WTC11 (cell line): Measurements from ENCODE around the gene SEMA6B. TPM values are rescaled to one million over a fixed set of nuclear protein-coding genes. Genes with fewer than 3 reads are reported as not detected.

ENCODE experiments used
- ATAC-seq: fragments of 200-7000 bp; cut with Tn5 transposase; 2 replicates; pipeline ENCODE4 v1.10.0; 2021; ENCODE audit warnings: mild to moderate bottlenecking, moderate library complexity
- CTCF ChIA-PET: fragments of 300-600 bp; sonication (Branson Sonifier 250); formaldehyde crosslinking; loops from one replicate; lab custom pipeline; 2021; ENCODE audit warnings: antibody characterized with exemption; lab: Charles Lee
- POLR2A ChIA-PET: fragments of 350-600 bp; sonication (Branson Sonifier 250); formaldehyde crosslinking; loops from one replicate; lab custom pipeline; 2021; ENCODE audit warnings: antibody characterized with exemption; lab: Charles Lee
- DNase-seq: peaks from one replicate; pipeline ENCODE4 v3.0.0; 2021; ENCODE audit warnings: low spot score
- H3K27ac Mint-ChIP-seq: 2 replicates; pipeline ENCODE4 v1.8.0; 2021; ENCODE audit warnings: mixed read lengths
- H3K27me3 Mint-ChIP-seq: 2 replicates; pipeline ENCODE4 v1.8.0; 2021; ENCODE audit warnings: low read depth, mild to moderate bottlenecking, moderate library complexity, mixed read lengths
- H3K36me3 Mint-ChIP-seq: 2 replicates; pipeline ENCODE4 v1.8.0; 2021; ENCODE audit warnings: mixed read lengths
- H3K4me1 Mint-ChIP-seq: 2 replicates; pipeline ENCODE4 v1.8.0; 2022; ENCODE audit warnings: mixed read lengths
- H3K4me3 Mint-ChIP-seq: 2 replicates; pipeline ENCODE4 v1.8.0; 2021; ENCODE audit warnings: mild to moderate bottlenecking, moderate library complexity, mixed read lengths
- H3K9me3 Mint-ChIP-seq: 2 replicates; pipeline ENCODE4 v1.8.0; 2021; ENCODE audit warnings: mixed read lengths
- AR ChIP-seq: fragments of 250-450 bp; sonication (Bioruptor Pico); IDR thresholded peaks from 2 replicates; pipeline ENCODE4 v1.9.0; 2021; ENCODE audit warnings: mild to moderate bottlenecking
- CDX4 ChIP-seq: fragments of 250-450 bp; sonication (Bioruptor Pico); IDR thresholded peaks from 2 replicates; pipeline ENCODE4 v1.9.0; 2021; ENCODE audit warnings: moderate library complexity, mild to moderate bottlenecking, inconsistent platforms, borderline replicate concordance
- E2F1 ChIP-seq: sonication (generic); formaldehyde crosslinking; IDR thresholded peaks from 2 replicates; pipeline ENCODE4 v1.8.0; 2022; ENCODE audit warnings: mild to moderate bottlenecking, missing genetic modification reagents
- EMX1 ChIP-seq: fragments of 250-450 bp; sonication (Bioruptor Pico); IDR thresholded peaks from 2 replicates; pipeline ENCODE4 v1.8.0; 2021; ENCODE audit warnings: mild to moderate bottlenecking
- FOXP4 ChIP-seq: sonication (generic); formaldehyde crosslinking; IDR thresholded peaks from 2 replicates; pipeline ENCODE4 v1.8.0; 2022; ENCODE audit warnings: mild to moderate bottlenecking, missing genetic modification reagents
- GRHL2 ChIP-seq: fragments of 250-450 bp; sonication (Bioruptor Pico); IDR thresholded peaks from 2 replicates; pipeline ENCODE4 v1.8.0; 2022; ENCODE audit warnings: mild to moderate bottlenecking, moderate library complexity; ENCODE audit not compliant: insufficient replicate concordance, severe bottlenecking
- HMGXB4 ChIP-seq: sonication (generic); formaldehyde crosslinking; IDR thresholded peaks from 2 replicates; pipeline ENCODE4 v1.8.1; 2023; ENCODE audit warnings: mild to moderate bottlenecking, moderate library complexity, missing genetic modification reagents
- IRF1 ChIP-seq: sonication (generic); formaldehyde crosslinking; IDR thresholded peaks from 2 replicates; pipeline ENCODE4 v1.8.0; 2023; ENCODE audit warnings: missing genetic modification reagents
- JUN ChIP-seq: sonication (generic); formaldehyde crosslinking; IDR thresholded peaks from 2 replicates; pipeline ENCODE4 v1.8.0; 2023; ENCODE audit warnings: mild to moderate bottlenecking, missing genetic modification reagents
- KAT7 ChIP-seq: sonication (generic); formaldehyde crosslinking; IDR thresholded peaks from 2 replicates; pipeline ENCODE4 v1.8.1; 2023; ENCODE audit warnings: missing genetic modification reagents, mild to moderate bottlenecking, borderline replicate concordance
- MYBL2 ChIP-seq: sonication (generic); formaldehyde crosslinking; IDR thresholded peaks from 2 replicates; pipeline ENCODE4 v1.8.1; 2023; ENCODE audit warnings: mild to moderate bottlenecking, moderate library complexity, missing genetic modification reagents
- NFE2L1 ChIP-seq: sonication (generic); formaldehyde crosslinking; IDR thresholded peaks from 2 replicates; pipeline ENCODE4 v1.8.1; 2023; ENCODE audit warnings: missing genetic modification reagents
- NFYB ChIP-seq: sonication (generic); formaldehyde crosslinking; conservative IDR thresholded peaks from 2 replicates; pipeline ENCODE4 v1.8.0; 2022; ENCODE audit warnings: low read depth, missing genetic modification reagents
- NR3C1 ChIP-seq: sonication (generic); formaldehyde crosslinking; conservative IDR thresholded peaks from 2 replicates; pipeline ENCODE4 v1.8.1; 2023; ENCODE audit warnings: low read depth, mild to moderate bottlenecking, missing genetic modification reagents
- PRRX2 ChIP-seq: fragments of 250-450 bp; sonication (Bioruptor Pico); IDR thresholded peaks from 2 replicates; pipeline ENCODE4 v1.8.0; 2021; ENCODE audit warnings: mild to moderate bottlenecking
- RORB ChIP-seq: fragments of 250-450 bp; sonication (Bioruptor Pico); IDR thresholded peaks from 2 replicates; pipeline ENCODE4 v1.9.0; 2021; ENCODE audit warnings: mild to moderate bottlenecking
- ZMAT4 ChIP-seq: fragments of 250-450 bp; sonication (Bioruptor Pico); IDR thresholded peaks from 2 replicates; pipeline ENCODE4 v1.9.0; 2021; ENCODE audit warnings: mild to moderate bottlenecking
- ZNF219 ChIP-seq: sonication (generic); formaldehyde crosslinking; IDR thresholded peaks from 2 replicates; pipeline ENCODE4 v1.8.0; 2023; ENCODE audit warnings: missing genetic modification reagents, mild to moderate bottlenecking, borderline replicate concordance
- ZNF396 ChIP-seq: fragments of 250-450 bp; sonication (Bioruptor Pico); IDR thresholded peaks from 2 replicates; pipeline ENCODE4 v1.8.0; 2021; ENCODE audit warnings: mild to moderate bottlenecking, moderate library complexity, borderline replicate concordance
- total RNA-seq: library from RNA; stranded (reverse); gene quantifications from 3 replicates; pipeline ENCODE4 v1.2.3, GENCODE V29; 2021

Gene SEMA6B
- total RNA-seq, 1 experiment from 2014 or later: 45.1 TPM

- ATAC-seq: no peak
- CTCF ChIA-PET: interaction anchor here (1.2 to 2.4 kb wide), 4 partner anchors 14 to 168 kb away, joined by 3 to 11 read pairs (median 6); no protein-coding TSS in a partner anchor
- no peak overlapping the region for H3K27ac Mint-ChIP-seq
- no peaks in the 10 kb centered on the region for H3K4me1 Mint-ChIP-seq
- H3K36me3 Mint-ChIP-seq: peaks cover 9% of the 10 kb centered on the region; the same call in 1 of the 2 replicates
- H3K9me3 Mint-ChIP-seq: no peaks in the 10 kb centered on the region
- H3K27me3 Mint-ChIP-seq: peaks cover 64% of the 10 kb centered on the region
- POLR2A ChIA-PET: interaction anchor here (0.6 to 1.3 kb wide), 2 partner anchors 26 to 61 kb away, joined by 4 to 6 read pairs; partner anchors contain the start of gene PLIN5
- TF ChIP-seq E2F1 (CRISPR knock-in tag): no peak
- TF ChIP-seq AR (CRISPR knock-in tag): no peak
- TF ChIP-seq CDX4: no peak
- DNase-seq: no peak
- H3K4me3 Mint-ChIP-seq: no peak overlapping the region
These were observed 50.8 kb downstream of the SEMA6B start for GRCh38 chr19:4508698-4509097.

- H3K4me1 Mint-ChIP-seq: no peaks in the 10 kb centered on the region
- H3K9me3 Mint-ChIP-seq: no peaks in the 10 kb centered on the region
- peaks cover 9% of the 10 kb centered on the region; the same call in 1 of the 2 replicates for H3K36me3 Mint-ChIP-seq
- no peak for DNase-seq
- CTCF ChIA-PET: interaction anchor here (1.9 to 2.4 kb wide), 3 partner anchors 15 to 169 kb away, joined by 6 to 11 read pairs (median 7); no protein-coding TSS in a partner anchor
- TF ChIP-seq JUN (CRISPR knock-in tag): no peak
- TF ChIP-seq MYBL2: no peak
- TF ChIP-seq PRRX2: no peak
- no peak for TF ChIP-seq ZNF219 (CRISPR knock-in tag)
- TF ChIP-seq ZMAT4 (CRISPR knock-in tag): no peak
- no peak for TF ChIP-seq RORB (CRISPR knock-in tag)
- no peak for TF ChIP-seq FOXP4
- TF ChIP-seq NFE2L1: no peak
- TF ChIP-seq NFYB (CRISPR knock-in tag): no peak
- no peak for TF ChIP-seq EMX1 (CRISPR knock-in tag)
- no peak for TF ChIP-seq HMGXB4
- TF ChIP-seq ZNF396 (CRISPR knock-in tag): no peak
- TF ChIP-seq KAT7: no peak
- no peak for TF ChIP-seq NR3C1 (CRISPR knock-in tag)
- no peak for TF ChIP-seq GRHL2 (CRISPR knock-in tag)
- TF ChIP-seq IRF1 (CRISPR knock-in tag): no peak
- TF ChIP-seq, all 79 proteins: peak for 0
- Mint-ChIP-seq H3K27ac (no peak overlapping the region), H3K27me3 (peaks cover 57% of the 10 kb centered on the region), H3K4me3 (no peak overlapping the region)
- no peak for ATAC-seq
- POLR2A ChIA-PET: interaction anchor here (1.3 kb wide), 1 partner anchor 27 kb away, joined by 4 read pairs; the partner anchor contains the start of gene PLIN5
These were observed 51.7 kb downstream of the SEMA6B start for GRCh38 chr19:4507804-4508203.
